ENCODE data around the gene LY6G5B. TPM values are rescaled to one million over a fixed set of nuclear protein-coding genes. Genes with fewer than 3 reads are reported as not detected.

The LY6G5B gene
- total and polyA plus RNA-seq, 9 donors, result 8.5 to 28.4 (median 13.1) TPM

DNA sequence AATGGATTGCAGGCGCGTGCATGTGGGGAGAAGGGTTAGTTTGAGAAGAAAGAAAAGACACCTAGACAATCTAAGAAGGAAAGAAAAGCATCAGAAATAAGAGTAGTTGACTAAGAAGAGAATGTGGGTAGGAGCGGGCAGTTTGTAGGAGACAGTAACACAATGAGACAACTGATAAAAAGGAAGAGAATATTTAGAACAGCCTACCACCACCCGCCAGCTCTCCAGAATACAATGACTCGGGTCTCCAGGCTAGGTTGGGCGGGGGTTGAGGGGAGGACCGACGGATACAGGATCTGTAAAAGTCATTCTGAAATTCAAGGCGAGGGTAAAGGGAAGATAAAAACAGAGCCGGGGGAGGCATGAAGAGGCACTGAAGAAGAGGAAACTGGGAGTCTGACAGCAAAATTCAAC is 32.6 kb downstream of the LY6G5B start:
- Histone ChIP-seq H3K9me3 (no peaks in the 10 kb centered on the region), H3K36me3 (no peaks in the 10 kb centered on the region), H3K4me3 (peak overlapping the region; percentile 58), H3K4me1 (ENCODE audit: insufficient read depth) (peaks cover 11% of the 10 kb centered on the region), H3K27ac (peak overlapping the region; percentile 87 to 99), H3K27me3 (no peaks in the 10 kb centered on the region)
- intact Hi-C loops (cut with DNase I), result loop anchor here in 1 of 4 donors (2.0 kb wide), 1 partner anchor 26 kb away; the partner anchor contains the start of gene DDAH2
- WGBS, 3 donors, result 0% methylated on average over 10 of the region's 10 CpGs
- no peak for TF ChIP-seq EP300 (IDR thresholded peaks at IDR 0.05)
- DNase-seq, result no peak

DNA sequence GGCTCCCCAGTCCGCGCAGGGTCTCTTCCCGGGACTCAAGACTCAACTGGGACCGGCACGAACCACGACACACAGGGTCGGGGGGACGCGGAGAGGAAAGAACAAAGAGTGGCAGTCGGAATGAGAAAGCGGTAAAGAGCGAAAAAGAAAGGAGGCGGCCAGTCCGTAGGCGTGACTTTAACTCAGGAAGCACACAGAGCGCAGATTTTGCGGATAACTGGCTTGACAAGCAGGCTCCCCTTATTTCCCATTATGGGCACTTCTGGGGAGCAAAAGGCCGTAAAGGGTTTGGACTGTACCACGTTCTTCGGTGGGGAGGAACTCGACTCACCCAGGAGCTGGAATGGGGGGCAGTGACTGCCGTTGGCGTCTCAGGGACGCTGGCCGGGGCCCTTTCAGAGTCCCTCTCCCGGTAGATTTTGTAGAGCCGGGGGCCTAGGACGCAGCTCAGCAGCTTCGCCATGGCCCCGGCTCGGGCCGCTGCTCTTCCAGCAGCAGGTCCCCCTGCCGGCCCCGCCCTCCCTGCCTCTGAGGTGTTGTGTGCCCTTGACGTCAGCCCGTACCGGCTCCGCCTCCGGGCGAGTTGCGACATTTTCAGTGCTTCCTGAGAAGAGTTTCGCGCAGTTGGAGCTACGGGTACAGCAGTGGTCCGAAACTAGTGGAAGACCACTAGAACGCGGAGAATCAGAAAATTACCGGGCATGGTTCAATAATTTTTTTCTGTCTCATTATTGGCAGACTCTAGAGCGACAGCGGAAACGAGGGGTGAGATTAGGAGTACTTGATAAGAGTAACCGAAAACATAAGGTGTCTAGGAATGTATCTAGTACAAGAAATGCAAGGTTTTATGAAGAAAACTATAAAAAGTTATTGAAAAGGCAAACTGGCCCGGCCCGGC is 33.3 kb downstream of the LY6G5B start, which contains the start of gene ABHD16A:
ABHD16A (minus strand) TSS at position 506 of the 898 bp plus-strand sequence; CDS start at position 463, 43 bp downstream.
- H3K4me3 ChIP-seq, result peak within 1 kb of the TSS; percentile 58
- 0 to 1% (median 1%) methylated on average over 54 of the region's 54 CpGs for WGBS, 3 donors
- intact Hi-C loops (cut with DNase I), result loop anchor here in 1 of 4 donors (2.0 kb wide), 1 partner anchor 26 kb away; the partner anchor contains the start of gene DDAH2
- peak; percentile 98 to 99 (median 99) for DNase-seq
- H3K4me1 ChIP-seq (ENCODE audit: insufficient read depth), result peaks cover 11% of the 10 kb centered on the region
- H3K27ac ChIP-seq, result peak within 1 kb of the TSS; percentile 87 to 99
- H3K27me3 ChIP-seq, result no peaks in the 10 kb centered on the region
- peak; percentile 98 for TF ChIP-seq POLR2A (IDR thresholded peaks at IDR 0.05)
- TF ChIP-seq EP300 (IDR thresholded peaks at IDR 0.05), result no peak
- TF ChIP-seq, protein P1, sequence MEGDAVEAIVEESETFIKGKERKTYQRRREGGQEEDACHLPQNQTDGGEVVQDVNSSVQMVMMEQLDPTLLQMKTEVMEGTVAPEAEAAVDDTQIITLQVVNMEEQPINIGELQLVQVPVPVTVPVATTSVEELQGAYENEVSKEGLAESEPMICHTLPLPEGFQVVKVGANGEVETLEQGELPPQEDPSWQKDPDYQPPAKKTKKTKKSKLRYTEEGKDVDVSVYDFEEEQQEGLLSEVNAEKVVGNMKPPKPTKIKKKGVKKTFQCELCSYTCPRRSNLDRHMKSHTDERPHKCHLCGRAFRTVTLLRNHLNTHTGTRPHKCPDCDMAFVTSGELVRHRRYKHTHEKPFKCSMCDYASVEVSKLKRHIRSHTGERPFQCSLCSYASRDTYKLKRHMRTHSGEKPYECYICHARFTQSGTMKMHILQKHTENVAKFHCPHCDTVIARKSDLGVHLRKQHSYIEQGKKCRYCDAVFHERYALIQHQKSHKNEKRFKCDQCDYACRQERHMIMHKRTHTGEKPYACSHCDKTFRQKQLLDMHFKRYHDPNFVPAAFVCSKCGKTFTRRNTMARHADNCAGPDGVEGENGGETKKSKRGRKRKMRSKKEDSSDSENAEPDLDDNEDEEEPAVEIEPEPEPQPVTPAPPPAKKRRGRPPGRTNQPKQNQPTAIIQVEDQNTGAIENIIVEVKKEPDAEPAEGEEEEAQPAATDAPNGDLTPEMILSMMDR (IDR thresholded peaks at IDR 0.05), result peak in 2 of 3 donors; percentile 19 to 35
- H3K36me3 ChIP-seq, result no peaks in the 10 kb centered on the region
- H3K9me3 ChIP-seq, result no peaks in the 10 kb centered on the region

DNA sequence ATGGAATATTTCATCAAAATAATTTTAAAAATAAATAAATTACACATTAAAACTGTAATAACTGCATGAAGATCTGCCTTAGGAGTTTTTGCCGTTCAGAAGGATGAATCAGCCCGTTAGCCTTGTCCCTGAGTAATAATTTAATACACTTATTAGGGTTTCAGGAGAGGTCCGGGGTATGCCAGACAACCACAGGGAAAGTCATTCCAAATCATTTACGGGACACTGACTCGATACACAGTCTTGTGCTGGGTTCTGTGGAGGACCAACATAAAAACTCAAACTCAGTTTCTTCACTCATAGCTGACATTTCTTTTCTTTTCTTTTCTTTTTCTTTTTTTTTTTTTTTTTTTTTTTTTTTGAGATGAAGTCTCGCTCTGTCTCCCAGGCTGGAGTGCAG is 36.2 kb downstream of the LY6G5B start:
- no peak for DNase-seq
- intact Hi-C loops (cut with DNase I), result no loop called here
- H3K27ac ChIP-seq, result no peak overlapping the region
- TF ChIP-seq, protein P1 (IDR thresholded peaks at IDR 0.05), result no peak
- no peaks in the 10 kb centered on the region for H3K27me3 ChIP-seq
- peaks cover 11% of the 10 kb centered on the region for H3K4me1 ChIP-seq (ENCODE audit: insufficient read depth)
- no peaks in the 10 kb centered on the region for H3K9me3 ChIP-seq
- no peak overlapping the region for H3K4me3 ChIP-seq
- H3K36me3 ChIP-seq, result no peaks in the 10 kb centered on the region
- WGBS, 3 donors, result 75 to 82% (median 76%) methylated on average over 6 of the region's 6 CpGs

DNA sequence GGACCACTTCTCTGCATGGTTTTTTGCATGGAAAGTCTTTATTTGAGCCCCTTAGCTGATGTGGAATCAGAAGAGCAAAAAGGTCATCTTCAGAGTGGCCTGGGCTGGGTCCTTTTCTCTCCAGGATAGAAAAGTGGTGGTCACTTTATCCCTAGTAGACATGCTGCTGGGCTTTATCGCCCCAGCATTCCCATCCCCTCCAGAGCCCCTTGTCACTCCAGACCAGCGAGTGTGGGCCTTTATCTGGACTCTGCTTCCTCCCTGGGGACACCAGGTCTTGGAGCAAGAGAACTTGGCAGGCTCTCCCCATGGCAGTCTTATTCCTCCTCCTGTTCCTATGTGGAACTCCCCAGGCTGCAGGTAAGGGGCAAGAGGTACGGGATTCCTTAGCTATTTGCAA is 36.8 kb downstream of the LY6G5B start, which contains the start of gene LY6G6F:
LY6G6F (plus strand) TSS at position 268 of the 400 bp plus-strand sequence; CDS start at position 309, 41 bp downstream.
- TF ChIP-seq EP300 (IDR thresholded peaks at IDR 0.05) (no peak), POLR2A (IDR thresholded peaks at IDR 0.05) (no peak)
- TF ChIP-seq, protein P1 (IDR thresholded peaks at IDR 0.05), result no peak
- no peak within 1 kb of the TSS for H3K27ac ChIP-seq
- no peak within 1 kb of the TSS for H3K4me3 ChIP-seq
- no peaks in the 10 kb centered on the region for H3K36me3 ChIP-seq
- no peaks in the 10 kb centered on the region for H3K27me3 ChIP-seq
- 41 to 49% (median 43%) methylated on average over 3 of the region's 3 CpGs for WGBS, 3 donors
- no peak for DNase-seq
- peaks cover 7% of the 10 kb centered on the region for H3K4me1 ChIP-seq (ENCODE audit: insufficient read depth)
- no peaks in the 10 kb centered on the region for H3K9me3 ChIP-seq
- intact Hi-C loops (cut with DNase I), result no loop called here

DNA sequence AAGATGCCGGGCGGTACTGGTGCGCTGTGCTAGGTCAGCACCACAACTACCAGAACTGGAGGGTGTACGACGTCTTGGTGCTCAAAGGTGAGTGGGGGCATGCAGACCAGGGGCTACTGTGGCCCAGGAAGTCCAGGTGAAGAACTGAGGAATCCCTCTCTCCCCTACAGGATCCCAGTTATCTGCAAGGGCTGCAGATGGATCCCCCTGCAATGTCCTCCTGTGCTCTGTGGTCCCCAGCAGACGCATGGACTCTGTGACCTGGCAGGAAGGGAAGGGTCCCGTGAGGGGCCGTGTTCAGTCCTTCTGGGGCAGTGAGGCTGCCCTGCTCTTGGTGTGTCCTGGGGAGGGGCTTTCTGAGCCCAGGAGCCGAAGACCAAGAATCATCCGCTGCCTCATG is 37.9 kb downstream of the LY6G5B start:
- TF ChIP-seq EP300 (IDR thresholded peaks at IDR 0.05), result no peak
- no peak overlapping the region for H3K4me3 ChIP-seq
- 84 to 88% (median 85%) methylated on average over 10 of the region's 10 CpGs for WGBS, 3 donors
- H3K36me3 ChIP-seq, result no peaks in the 10 kb centered on the region
- no peak for DNase-seq
- H3K27me3 ChIP-seq, result no peaks in the 10 kb centered on the region
- no peaks in the 10 kb centered on the region for H3K9me3 ChIP-seq
- intact Hi-C loops (cut with DNase I), result no loop called here
- peaks cover 3% of the 10 kb centered on the region for H3K4me1 ChIP-seq (ENCODE audit: insufficient read depth)
- H3K27ac ChIP-seq, result no peak overlapping the region

Data from ovary (tissue), 9 donors.